Upper lobe of left lung (tissue), 4 donors: Measurements from ENCODE around the gene RBBP8NL.

Source experiments
- POLR2A ChIP-seq, 4 donors: fragments of 450-650 bp; IDR thresholded peaks; one replicate each; pipeline ENCODE4 v1.5.1; 2016 to 2017; ENCODE audit warnings: antibody characterized with exemption in 4 of 4, mild to moderate bottlenecking in 2 of 4
- TF ChIP-seq, protein P1 (sequence below), 6 experiments: fragments of 450-650 bp in 4 of 6; fragments of 200-600 bp in 2 of 6; sonication (generic) in 2 of 6; IDR thresholded peaks; one replicate each; pipeline ENCODE4 v1.5.1; 2016 to 2019; ENCODE audit warnings: antibody characterized with exemption in 6 of 6

- TF ChIP-seq, protein P1, sequence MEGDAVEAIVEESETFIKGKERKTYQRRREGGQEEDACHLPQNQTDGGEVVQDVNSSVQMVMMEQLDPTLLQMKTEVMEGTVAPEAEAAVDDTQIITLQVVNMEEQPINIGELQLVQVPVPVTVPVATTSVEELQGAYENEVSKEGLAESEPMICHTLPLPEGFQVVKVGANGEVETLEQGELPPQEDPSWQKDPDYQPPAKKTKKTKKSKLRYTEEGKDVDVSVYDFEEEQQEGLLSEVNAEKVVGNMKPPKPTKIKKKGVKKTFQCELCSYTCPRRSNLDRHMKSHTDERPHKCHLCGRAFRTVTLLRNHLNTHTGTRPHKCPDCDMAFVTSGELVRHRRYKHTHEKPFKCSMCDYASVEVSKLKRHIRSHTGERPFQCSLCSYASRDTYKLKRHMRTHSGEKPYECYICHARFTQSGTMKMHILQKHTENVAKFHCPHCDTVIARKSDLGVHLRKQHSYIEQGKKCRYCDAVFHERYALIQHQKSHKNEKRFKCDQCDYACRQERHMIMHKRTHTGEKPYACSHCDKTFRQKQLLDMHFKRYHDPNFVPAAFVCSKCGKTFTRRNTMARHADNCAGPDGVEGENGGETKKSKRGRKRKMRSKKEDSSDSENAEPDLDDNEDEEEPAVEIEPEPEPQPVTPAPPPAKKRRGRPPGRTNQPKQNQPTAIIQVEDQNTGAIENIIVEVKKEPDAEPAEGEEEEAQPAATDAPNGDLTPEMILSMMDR (IDR thresholded peaks at IDR 0.05), result no peak
- no peak for TF ChIP-seq POLR2A (IDR thresholded peaks at IDR 0.05)
Observed at GRCh38 chr20:62463651-62464424, 36.5 kb upstream of the RBBP8NL start.
